NCI-H2107 treated with DMSO at 0.1 percent for 48 hours (cell line): ENCODE results near the gene LRRC3.
A peak's percentile ranks its signal among the peaks of the same experiment; 100 is the strongest.

Experiments
- DNase-seq: peaks from one replicate; lab custom pipeline; 2025; ENCODE audit not compliant: unreplicated experiment; lab: John Stamatoyannopoulos, UW

Gene LRRC3

DNA sequence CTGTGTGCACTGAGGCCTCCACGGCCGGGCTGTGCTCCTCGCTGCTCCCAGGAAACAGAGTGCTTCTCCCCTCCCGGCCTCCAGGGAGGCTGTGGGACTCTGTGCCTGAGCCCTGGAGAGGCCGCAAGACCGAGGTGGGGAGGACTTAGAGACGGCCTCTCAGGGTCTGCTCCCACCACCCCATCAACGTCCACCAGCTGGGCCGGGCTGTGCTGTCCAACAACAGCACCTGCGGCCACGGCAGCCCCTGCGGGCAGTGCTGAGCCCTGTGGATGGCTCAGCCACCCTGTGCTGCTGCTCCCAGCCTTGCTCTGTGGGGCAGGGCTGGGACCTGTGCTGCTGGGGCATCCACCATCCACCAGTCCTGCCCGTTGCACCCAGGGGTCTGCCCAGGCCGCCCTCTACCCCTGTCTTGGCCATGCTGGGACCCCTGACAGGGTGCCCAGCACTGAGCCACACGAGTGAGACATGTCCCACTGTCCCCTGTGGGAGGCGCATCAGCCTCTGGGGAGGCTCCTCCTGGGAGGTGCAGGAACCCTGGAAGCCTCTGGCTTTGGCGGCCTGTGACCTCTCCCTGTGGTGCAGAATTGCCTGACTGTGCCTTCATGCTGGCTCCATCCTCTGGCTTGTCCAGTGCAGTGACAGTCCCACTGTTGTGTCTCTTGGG, 31.2 kb upstream of the LRRC3 start:
- DNase-seq = no peak

DNA sequence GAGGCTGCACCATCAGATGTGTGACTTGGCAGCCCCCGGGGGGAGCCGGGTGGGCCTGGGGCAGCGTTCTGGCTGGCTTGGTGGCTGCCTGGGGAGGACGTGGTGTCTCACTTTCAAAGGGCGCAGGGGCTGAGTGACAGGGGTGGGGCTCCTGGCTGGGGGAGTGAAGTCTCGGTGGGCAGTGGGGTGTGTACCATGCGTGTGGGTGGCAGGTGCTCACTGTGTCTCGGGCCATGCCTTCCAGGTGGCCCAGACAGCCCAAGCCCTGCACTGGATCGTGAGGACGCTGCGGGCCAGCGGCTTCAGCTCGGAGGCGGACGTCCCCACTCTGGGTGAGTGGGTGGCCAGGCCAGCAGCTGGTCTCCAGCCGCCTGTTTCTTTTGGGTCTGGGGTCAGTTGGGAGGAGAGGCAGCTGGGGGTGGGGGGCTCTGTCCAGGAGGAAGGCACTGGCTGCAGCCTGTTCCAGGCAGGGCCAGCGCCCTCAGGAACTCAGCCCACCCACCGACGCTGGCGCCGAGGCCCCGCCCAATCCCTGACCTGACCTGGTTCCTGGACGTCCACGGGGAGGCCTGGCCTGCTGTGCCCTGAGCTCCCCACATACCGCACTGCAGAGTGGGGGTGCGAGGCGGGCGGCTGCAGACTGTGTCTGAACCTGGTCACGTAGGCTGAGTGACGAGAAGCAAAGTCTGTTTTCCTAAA, 30.6 kb upstream of the LRRC3 start:
- no peak for DNase-seq

DNA sequence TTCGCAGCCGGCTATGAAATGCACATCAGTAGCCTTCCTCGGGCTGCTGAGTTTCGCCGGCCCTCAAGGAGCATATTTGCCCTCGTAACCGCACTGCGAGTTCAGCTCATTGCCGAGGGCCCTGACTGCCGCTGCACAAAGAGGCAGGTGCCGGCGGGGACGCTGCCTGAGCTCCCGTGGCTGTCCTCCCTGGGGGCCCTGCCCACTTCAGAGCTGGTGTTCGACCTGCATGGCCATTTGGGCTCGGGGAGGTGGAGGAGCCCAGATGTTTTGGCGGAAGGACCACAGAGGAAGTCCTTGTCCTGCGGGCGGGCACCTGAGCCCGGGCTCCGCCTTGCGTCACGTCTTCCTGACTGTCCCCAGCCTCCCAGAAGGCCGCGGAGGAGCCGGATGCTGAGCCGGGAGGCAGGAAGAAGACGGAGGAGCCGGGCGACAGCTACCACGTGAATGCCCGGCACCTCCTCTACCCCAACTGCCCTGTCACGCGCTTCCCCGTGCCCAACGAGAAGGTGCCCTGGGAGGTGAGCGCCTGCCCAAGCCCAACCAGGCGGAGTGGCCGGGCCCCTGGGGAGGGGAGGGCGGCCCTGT, 29.9 kb upstream of the LRRC3 start:
- no peak for DNase-seq

DNA sequence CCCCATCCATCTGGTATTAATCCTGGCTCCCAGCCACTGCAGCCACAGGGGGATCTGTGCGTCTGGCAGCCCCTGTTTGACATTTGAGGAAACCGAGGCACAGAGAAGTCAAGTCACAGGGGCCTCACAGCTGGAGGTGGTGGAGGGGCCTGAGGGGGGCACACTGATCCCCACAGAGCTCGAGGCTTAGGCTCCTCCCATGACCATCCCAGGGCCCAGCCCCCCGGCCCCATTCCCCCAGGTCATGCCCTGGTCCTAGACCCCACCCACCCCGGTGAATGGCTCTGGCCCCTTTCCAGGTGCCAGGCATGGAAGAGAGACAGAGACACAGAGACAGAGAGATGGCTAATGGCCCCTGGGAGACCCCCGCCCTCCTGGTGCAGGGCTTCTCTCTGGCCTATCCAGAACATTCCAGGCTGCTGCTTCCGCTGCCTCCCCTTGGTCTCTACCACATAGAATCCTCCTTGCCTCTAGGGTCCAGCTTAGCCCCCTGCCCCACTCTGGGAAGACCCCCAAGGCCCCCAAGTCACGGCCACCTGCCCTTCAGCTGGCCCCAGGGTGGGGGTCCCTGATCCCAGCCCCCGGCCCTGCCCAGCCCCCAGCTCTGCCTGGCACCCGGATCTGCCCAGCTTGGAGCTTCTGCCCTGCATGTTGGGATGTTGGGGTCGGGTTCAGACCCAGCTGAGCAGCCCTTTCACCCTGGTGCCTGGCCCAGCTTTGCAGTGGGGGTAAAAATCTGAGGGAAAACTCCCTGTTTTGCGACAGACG, 29.2 kb upstream of the LRRC3 start:
- DNase-seq = no peak

DNA sequence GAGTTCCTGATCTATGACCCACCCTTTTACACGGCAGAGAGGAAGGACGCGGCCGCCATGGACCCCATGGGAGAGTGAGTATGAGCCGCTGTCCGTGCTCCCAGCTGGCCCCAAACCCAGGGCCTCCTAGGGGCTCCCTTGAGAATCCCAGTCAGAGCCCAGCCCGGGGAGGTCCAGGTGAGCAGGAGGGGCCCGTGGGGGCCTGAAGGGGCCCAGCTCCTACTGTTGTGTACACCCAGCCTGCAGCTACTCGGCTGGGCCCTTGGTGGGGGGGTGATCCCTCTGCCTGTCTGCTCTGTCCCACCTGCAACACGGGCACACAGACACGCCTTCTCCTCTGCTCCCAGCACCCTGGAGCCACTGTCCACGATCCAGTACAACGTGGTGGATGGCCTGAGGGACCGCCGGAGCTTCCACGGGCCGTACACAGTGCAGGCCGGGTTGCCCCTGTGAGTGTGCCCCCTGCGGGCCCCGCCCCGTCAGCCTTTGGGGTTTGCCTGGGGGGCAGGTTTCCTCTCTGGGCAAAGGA, 28.6 kb upstream of the LRRC3 start:
- DNase-seq = no peak

DNA sequence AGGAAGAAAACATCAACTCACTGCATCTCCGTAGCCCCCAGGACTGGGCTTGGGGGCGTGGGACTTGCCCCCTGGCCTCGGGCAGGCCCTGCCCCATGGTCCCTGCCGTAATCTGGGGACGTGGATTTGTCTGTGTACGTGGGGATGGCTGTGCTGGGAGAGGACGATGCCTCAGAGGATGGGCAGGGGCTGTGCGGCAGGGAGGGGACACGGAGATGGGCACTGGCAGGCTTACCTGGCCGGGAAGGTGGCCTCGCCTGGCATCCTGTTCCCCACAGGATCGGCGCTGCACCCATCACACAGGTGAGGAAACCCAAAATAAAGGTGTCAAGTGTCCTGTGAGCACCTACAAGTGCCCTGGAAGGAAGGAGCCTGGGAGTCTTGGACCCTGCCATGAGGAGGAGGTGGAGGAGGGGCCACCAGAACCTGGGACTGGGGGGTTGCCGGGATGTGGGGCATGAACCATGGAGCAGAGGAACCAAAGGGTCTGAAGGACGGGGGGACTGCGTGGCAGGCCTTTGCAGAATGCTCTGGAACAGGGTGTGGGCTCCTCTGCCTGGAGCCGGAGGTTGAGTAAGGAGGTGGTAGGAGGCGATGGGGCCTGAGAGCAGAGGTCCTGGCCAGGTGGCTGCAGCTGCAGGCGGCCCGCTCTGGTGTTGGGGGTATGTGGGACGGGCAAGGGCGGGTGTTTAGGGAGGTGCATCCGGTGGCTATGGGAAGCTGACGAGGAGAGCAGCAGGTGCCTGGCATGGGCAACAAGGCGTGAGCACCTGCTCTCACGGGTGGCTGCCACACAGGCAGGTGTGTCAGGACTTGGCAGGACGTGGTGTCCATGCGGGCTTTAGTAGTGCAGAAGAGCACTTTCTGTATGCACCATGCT, 27.8 kb upstream of the LRRC3 start:
- DNase-seq = peak; percentile 95

DNA sequence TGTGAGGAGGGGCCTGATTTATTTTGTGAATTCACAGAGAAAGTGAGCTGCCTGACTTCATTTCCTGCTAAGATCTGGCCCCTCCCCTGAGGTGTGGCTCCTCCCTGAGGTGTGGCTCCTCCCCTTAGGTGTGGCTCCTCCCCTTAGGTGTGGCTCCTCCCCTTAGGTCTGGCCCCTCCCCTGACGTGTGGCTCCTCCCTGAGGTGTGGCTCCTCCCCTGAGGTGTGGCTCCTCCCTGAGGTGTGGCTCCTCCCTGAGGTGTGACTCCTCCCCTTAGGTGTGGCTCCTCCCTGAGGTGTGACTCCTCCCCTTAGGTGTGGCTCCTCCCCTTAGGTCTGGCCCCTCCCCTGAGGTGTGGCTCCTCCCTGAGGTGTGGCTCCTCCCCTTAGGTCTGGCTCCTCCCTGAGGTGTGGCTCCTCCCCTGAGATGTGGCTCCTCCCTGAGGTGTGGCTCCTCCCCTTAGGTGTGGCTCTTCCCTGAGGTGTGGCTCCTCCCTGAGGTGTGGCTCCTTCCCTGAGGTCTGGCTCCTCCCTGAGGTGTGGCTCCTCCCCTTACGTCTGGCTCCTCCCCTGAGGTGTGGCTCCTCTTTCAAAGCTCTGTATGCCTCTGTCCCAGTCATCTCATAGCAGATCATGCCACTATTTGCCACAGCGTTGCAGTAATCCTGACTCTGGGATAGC, 26.9 kb upstream of the LRRC3 start:
- DNase-seq = no peak

DNA sequence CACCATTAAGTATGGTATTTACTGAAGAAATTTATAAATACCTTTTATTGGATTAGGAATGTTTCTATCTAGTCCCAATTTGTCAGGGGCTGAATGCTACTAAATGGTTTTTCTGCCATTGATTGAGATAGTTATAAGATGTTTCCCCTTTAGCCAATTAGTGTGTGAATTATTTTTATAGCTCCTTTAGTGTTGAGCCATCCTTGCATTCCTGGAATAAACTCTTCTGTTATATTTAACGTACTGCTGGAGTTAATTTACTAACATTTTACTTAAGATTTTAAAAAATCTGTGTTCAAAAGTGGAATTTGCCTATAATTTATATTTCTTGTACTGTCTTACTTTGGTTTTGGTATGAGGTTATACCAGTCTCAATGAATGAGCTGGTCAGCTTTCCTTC, 25.4 kb upstream of the LRRC3 start:
- DNase-seq = no peak

DNA sequence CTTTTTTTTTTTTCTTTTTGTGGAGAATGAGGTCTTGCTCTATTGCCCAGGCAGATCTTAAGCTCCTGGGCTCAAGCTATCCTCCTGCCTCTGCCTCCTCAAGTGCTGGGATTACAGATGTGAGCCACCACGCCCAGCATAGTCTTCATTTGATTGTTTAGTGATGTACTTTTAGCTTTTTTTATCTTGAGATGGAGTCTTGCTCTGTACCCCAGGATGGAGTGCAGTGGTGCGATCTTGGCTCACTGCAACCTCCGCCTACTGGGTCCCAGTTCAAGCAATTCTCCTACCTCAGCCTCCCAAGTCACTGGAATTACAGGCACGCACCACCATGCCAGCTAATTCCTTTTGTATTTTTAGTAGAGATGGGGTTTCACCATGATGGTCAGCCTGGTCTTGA, 24.0 kb upstream of the LRRC3 start:
- DNase-seq = no peak

DNA sequence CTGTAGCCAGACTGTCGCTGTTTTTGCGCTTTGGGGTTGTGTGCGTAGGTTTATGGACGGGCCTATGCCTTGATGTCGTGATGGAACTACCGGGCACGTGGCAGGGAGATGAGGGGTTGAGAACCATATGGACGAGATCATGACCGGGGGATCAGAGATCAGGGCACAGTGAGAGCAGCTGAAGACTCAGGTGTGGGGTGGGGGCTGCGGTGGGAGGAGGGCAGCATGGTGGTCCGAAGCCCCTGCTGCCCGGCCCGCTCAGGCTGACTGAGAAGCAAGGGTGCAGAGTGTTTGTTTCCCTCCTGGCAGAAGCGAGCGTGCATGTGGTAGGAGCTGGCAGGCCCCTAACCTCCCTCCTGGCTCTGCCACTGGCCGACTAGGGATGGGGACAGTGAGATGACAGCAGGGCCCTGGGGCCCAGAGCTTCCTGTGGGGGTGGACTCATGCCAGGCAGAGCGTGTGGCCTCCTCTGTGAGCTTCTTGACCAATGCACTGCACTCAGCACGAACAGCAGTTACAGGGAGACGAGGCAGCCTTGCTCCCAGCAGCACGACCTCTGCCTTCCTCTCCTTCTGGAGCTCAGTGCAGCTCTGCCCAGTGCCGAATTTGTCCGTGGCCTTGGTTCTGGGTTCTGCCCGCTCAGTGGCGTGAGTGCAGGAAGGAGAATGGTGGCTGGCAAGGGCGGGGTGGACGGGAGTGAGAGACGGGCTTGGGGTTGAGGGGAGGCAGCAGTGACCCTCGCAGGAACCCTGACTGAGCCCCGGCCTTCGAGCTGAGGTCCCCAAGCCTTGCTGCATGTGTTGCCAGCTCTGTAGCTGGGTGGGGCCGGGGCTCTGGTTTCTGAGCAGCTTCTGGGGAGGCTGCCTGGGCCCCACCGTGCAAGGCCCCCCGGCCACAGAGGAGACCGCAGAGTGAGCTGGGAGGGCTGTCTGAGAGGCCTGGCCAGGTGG, 22.2 kb upstream of the LRRC3 start:
- DNase-seq = no peak

DNA sequence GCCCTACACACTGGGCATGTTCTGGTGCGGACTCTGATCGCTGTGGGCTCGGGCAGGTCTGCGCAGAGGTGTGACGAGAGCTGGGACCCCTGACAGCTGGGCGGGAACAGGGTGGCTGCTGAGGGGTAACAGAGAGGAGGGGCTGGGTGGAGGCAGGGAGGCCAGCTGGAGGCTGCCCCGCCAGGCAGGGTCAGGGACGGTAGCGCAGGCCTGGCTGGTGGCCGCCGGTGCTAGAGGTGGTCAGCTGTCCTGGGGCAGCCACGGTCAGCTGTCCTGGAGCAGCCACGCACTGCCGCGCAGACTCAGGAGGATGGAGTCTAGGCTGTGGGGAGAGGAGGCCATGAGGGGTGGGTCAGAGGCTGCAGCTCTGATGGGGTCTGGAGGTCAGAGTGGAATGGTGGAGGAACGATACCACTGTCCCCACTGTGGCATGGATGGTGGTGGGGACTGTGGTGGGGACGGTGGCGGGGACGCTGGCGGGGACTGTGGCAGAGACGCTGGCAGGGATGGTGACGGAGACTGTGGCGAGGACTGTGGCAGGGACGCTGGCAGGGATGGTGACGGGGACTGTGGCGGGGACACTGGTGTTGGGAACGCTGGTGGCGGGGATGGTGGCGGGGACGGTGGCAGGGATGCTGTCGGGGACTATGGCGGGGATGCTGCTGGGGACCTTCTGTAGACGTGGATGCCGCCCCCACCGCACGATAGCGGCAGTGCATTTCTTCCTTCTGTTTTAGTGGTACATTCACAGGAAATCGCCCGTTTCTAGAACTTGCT, 21.3 kb upstream of the LRRC3 start:
- DNase-seq = no peak

DNA sequence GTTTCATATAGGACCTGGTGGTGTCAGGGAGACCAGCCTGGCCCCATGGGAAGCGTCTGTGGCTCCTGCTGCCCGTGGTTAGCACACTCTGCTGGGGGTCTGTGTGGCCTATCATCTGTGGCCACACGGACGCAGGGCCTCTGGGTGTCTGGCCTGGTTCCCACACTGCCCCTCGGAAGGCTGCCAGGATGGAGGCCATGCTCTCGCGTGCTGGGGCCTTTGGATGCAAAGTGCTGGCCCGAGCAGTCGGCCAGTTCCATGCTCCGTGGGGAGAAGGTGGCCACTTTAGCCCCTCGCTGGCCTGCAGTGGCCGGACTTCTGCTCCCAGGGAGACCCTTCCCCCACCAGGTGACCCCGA, 20.8 kb upstream of the LRRC3 start:
- no peak for DNase-seq

DNA sequence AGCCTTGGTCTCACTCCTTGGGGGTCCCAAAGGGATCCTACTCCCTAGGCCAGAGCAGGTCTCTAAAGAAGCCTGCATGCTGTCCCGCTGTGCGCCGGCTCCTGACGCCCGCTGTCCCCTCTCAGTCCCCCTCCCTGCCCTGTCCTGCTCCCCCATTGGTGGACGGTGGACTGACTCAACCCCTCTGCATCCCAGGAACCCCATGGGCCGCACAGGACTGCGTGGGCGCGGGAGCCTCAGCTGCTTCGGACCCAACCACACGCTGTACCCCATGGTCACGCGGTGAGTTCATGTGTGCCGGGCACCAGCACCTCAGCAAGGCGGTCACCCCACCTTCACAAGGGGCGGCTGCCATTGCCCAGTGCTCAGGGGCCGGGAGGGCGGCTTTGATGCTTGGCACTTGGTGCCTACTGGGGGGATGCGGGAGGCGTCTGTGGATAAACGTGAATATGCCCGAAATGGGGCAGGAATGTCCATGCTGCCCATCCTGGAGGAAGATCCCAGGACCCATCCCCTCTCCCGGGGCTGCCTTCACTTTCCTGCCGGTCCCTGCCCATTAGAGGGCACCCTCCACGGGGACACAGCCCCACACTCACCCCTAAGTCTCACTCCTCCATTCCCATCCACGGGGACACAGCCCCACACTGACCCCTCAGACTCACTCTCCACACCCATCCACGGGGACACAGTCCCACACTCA, 20.2 kb upstream of the LRRC3 start:
- no peak for DNase-seq

DNA sequence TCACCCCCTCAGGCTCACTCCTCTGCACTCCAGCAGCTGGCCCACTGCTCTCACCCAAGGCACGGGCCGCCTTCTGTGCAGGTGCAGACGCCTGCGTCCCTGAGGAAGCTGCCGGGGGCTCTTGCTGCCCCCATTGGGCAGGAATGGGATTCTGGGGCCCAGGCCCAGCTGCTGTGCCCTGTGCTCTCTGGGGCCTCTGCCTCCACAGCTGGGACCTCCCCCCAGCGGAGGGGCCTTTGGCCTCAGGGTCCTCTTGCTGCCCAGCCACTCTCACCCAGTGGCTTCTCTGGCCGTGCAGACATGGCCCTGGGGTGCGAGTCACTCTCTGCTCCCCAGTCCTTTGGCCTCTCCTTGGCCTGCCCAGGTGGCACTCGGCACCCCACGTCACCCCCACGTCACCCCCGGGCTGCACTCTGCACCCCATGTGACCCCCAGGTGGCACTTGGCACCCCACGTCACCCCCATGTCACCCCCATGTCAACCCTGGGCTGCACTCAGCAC, 19.1 kb upstream of the LRRC3 start:
- DNase-seq = no peak

DNA sequence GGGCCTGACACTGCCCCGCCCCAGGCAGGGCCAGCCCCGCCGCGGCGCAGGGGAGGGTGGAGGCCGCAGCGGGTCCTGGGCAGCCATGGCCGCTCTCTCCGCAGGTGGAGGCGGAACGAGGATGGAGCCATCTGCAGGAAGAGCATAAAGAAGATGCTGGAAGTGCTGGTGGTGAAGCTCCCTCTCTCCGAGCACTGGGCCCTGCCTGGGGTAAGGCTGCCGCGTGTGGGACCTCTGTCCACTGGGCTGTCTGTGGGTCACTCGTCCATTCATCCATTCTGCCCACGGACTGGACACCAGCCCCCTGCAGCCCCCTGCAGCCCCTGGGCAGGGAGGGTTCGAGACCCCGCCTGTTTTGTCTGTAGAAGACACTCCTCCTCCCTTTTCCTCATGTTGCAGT, 18.4 kb upstream of the LRRC3 start:
- DNase-seq = no peak

DNA sequence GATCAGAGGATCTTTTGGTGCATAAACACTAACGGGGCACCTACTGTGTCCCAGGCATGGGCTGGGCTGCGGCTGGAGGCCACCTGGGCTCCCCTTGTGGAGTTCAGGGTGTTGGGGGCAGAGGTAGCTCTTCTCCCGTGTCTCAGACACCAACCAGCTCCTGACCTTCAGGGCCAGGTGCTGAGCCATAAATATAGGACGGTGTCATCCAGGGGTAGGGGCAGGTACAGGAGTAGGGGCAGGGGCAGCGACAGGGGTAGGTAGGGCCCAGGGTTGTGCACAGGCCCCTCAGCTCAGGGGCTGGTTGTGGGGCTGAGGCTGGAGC, 18.0 kb upstream of the LRRC3 start:
- no peak for DNase-seq

DNA sequence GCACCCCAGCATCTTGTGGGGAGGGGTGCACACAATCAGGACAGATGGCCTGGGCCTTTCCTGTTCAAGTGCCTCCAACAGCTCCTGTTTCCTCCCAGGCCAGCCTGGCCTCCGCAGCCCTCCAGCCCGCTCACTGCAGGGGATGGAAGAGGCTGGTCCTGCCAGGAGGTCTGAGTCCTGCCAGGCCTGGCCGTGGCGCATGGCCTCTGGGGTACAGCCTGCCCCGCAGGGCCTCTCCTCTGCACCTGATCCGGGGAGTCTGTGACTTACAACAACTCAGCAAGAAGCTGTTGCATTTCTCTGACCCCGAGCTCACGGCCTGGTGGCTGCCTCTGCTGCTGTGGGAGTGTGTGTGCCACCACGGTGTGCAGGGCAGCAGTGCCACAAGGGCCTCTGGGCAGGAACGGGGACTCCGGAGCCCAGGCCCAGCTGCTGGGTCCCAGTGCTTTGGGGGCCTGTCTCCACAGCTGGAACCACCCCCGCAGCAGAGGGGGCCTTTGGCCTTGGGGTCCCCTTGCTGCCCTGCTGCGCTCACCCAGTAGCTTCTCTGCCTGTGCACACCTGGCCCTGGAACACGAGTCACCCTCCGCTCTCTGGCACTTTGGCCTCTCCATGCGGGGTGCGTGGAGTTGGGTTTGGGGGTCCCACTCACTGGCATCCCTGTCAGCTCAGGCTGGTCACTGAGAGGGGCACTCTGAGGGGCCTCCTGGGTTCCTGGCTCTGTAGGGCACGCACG, 17.4 kb upstream of the LRRC3 start:
- no peak for DNase-seq
